GM12865 (cell line): Measurements from ENCODE around the gene NPC1.

Source experiments
- DNase-seq: peaks from one replicate; pipeline ENCODE4 v3.0.0; 2010; ENCODE audit warnings: low read depth
- H3K4me3 ChIP-seq: 2 replicates; pipeline ENCODE4 v1.5.1; 2011; ENCODE audit warnings: mild to moderate bottlenecking, low read depth, low read length, control low read depth
- CTCF ChIP-seq: IDR thresholded peaks from 2 replicates; pipeline ENCODE4 v1.5.1; 2011; ENCODE audit warnings: low read length, control low read depth, low read depth, inconsistent platforms; ENCODE audit not compliant: insufficient read depth; ENCODE audit errors: missing control alignments

The NPC1 gene

DNA sequence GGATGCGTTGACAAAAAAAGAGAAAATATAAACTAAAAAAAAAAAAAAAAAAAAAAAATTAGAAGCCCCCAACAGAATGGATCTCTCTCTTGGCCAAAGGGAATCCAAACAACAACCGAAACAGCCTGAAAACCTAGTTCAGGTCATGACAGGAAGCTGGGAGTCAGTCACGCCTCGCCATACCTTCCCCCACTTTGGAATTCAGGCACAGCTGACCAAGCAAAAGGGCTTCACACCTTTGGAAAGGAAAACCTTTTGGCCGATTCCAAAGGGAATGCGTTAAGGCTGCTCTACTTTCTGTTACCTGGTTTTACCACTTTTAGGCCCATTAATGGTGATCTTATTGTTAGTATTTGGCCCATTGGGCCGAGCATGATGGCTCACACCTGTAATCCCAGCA is 100.9 kb downstream of the NPC1 start:
- H3K4me3 ChIP-seq, result no peak overlapping the region
- DNase-seq, result no peak
- no peak for TF ChIP-seq CTCF

DNA sequence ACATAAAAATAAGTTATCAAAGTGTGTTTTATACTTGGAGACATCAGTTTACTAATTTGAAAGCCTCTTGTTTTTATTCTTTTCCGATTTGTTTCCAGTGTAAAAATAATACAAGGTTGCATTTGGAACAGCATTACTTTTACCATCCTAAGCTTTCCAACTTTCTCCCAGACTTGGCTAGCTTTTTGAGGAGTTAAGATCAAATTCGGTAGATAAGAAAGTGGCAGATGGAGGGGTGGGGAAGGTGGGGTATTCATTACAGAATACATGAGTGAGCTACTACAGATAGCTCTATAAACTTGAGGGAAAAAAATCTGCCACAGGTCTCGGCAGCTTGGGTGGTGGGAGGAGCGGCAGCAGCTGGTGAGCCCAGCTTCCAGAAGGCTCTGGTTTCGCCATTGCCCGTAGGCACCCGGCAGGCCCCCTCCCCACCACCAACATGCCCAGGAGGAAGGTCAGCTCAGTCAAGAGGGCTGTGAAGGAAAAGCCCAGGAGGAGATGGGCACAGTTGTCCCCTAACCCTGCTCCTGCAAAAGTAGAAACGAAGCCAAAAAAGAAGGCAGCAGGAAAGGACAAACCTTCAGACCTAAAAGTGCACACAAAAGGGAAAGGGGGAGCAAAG is 101.6 kb downstream of the NPC1 start:
- no peak for DNase-seq
- no peak overlapping the region for H3K4me3 ChIP-seq
- TF ChIP-seq CTCF, result no peak
